ENCODE measurements around the gene DEPDC4. TPM values are rescaled to one million over a fixed set of nuclear protein-coding genes. Genes with fewer than 3 reads are reported as not detected.
A peak's percentile ranks its signal among the peaks of the same experiment; 100 is the strongest.
"Not testable (repeated sequence)": the region's sequence is repeated elsewhere in the genome, so short reads cannot be mapped to it uniquely, and the experiment has no call there.

The DEPDC4 gene
- total RNA-seq, 3 donors from 2014 or later (not counting 1 experiment from before 2014, with no cell fraction given), result 0.16 TPM; not detected in 2

GRCh38 chr12:100265732-100266584, 921 bp downstream of the DEPDC4 start:
- Mint-ChIP-seq H3K27ac (peak overlapping the region; percentile 96 to 97), H3K27me3 (ENCODE audit: low read depth in 2 of 2) (no peaks in the 10 kb centered on the region), H3K36me3 (no peaks in the 10 kb centered on the region), H3K4me3 (peak overlapping the region; percentile 99), H3K9me3 (no peaks in the 10 kb centered on the region), H3K4me1 (peaks cover 19 to 38% of the 10 kb centered on the region in 2 donors)
- Histone ChIP-seq H3K27me3 (ENCODE audit: control insufficient read depth, insufficient read depth, low read length) (no peaks in the 10 kb centered on the region), H3K4me1 (ENCODE audit: control insufficient read depth, insufficient read depth, low read length) (peaks cover 12% of the 10 kb centered on the region), H3K36me3 (ENCODE audit: control insufficient read depth, insufficient read depth, low read length) (no peaks in the 10 kb centered on the region), H3K27ac (ENCODE audit: low read length) (peak overlapping the region; percentile 97), H3K9me3 (ENCODE audit: control insufficient read depth, insufficient read depth, low read length) (no peaks in the 10 kb centered on the region), H3K4me3 (ENCODE audit: low read length) (peak overlapping the region; percentile 94)
- no peak for DNase-seq
- 72% methylated on average over 5 of the region's 11 CpGs for WGBS (ENCODE audit: insufficient coverage)
- TF ChIP-seq CTCF (IDR thresholded peaks at IDR 0.05), result no peak
- intact Hi-C loops (cut with micrococcal nuclease), result no loop called here
- no peak for ATAC-seq

GRCh38 chr12:100265107-100265506, 1.8 kb downstream of the DEPDC4 start:
- WGBS (ENCODE audit: insufficient coverage), result 95% methylated on average over 5 of the region's 5 CpGs
- ATAC-seq; H3K4me3 Mint-ChIP-seq; H3K27me3 ChIP-seq (ENCODE audit: control insufficient read depth, insufficient read depth, low read length); H3K27ac ChIP-seq (ENCODE audit: low read length); H3K4me3 ChIP-seq (ENCODE audit: low read length); intact Hi-C loops (cut with micrococcal nuclease); H3K27ac Mint-ChIP-seq; H3K9me3 Mint-ChIP-seq; H3K36me3 ChIP-seq (ENCODE audit: control insufficient read depth, insufficient read depth, low read length); H3K36me3 Mint-ChIP-seq; DNase-seq; H3K9me3 ChIP-seq (ENCODE audit: control insufficient read depth, insufficient read depth, low read length); H3K27me3 Mint-ChIP-seq (ENCODE audit: low read depth in 2 of 2): not testable (repeated sequence)
- peaks cover 12% of the 10 kb centered on the region for H3K4me1 ChIP-seq (ENCODE audit: control insufficient read depth, insufficient read depth, low read length)
- peaks cover 19 to 34% of the 10 kb centered on the region in 2 donors for H3K4me1 Mint-ChIP-seq

DNA sequence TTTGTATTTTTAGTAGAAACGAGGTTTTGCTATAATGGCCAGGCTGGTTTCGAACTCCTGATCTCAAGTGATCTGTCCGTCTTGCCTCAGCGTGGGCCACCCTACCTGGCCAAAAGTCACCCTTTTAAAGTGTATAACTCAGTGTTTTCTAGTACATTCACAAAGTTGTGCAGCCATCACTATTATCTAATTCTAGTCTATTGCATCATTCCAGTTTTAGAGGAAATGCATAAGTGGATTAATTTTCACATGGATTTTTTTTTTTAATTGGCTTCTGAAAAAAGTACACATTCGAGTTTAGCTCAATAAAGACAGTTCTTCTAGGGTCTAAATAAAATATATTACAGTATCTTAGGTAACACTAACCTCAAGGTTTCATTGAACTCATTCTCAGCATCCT, 3.7 kb downstream of the DEPDC4 start:
- TF ChIP-seq CTCF (IDR thresholded peaks at IDR 0.05), result no peak
- no peaks in the 10 kb centered on the region for H3K27me3 ChIP-seq (ENCODE audit: control insufficient read depth, insufficient read depth, low read length)
- no peak overlapping the region for H3K4me3 ChIP-seq (ENCODE audit: low read length)
- ATAC-seq, result no peak
- Mint-ChIP-seq H3K4me1 (peaks cover 3 to 18% of the 10 kb centered on the region in 2 donors), H3K4me3 (no peak overlapping the region), H3K27me3 (ENCODE audit: low read depth in 2 of 2) (no peaks in the 10 kb centered on the region), H3K36me3 (no peaks in the 10 kb centered on the region), H3K9me3 (no peaks in the 10 kb centered on the region), H3K27ac (no peak overlapping the region)
- H3K9me3 ChIP-seq (ENCODE audit: control insufficient read depth, insufficient read depth, low read length), result no peaks in the 10 kb centered on the region
- H3K4me1 ChIP-seq (ENCODE audit: control insufficient read depth, insufficient read depth, low read length), result peaks cover 12% of the 10 kb centered on the region
- no peak for DNase-seq
- intact Hi-C loops (cut with micrococcal nuclease), result no loop called here
- 96% methylated on average over 4 of the region's 5 CpGs for WGBS (ENCODE audit: insufficient coverage)
- no peaks in the 10 kb centered on the region for H3K36me3 ChIP-seq (ENCODE audit: control insufficient read depth, insufficient read depth, low read length)
- H3K27ac ChIP-seq (ENCODE audit: low read length), result no peak overlapping the region

DNA sequence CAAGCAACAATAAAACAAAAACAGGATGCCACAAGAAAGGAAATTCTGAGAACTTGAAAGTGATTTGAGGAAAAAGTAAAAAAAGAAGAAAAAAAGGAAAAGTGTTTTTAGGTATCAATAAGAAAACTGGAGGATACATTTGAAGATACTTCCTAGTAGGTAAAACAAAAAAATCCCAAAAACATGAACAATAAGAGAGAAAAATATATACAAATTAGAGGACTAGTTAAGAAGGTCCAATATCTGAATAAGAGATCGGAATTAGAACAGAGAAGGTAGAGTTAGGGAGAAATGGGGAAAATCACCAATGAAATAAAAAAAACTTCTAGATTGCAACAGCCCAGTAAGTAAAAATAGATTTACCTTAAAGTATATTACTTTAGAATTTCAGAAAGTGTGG, 8.8 kb downstream of the DEPDC4 start:
- no peak for TF ChIP-seq CTCF (IDR thresholded peaks at IDR 0.05)
- no peaks in the 10 kb centered on the region for H3K36me3 Mint-ChIP-seq
- no peaks in the 10 kb centered on the region for H3K9me3 Mint-ChIP-seq
- Histone ChIP-seq H3K36me3 (ENCODE audit: control insufficient read depth, insufficient read depth, low read length) (no peaks in the 10 kb centered on the region), H3K9me3 (ENCODE audit: control insufficient read depth, insufficient read depth, low read length) (no peaks in the 10 kb centered on the region), H3K4me1 (ENCODE audit: control insufficient read depth, insufficient read depth, low read length) (no peaks in the 10 kb centered on the region), H3K4me3 (ENCODE audit: low read length) (no peak overlapping the region), H3K27ac (ENCODE audit: low read length) (no peak overlapping the region), H3K27me3 (ENCODE audit: control insufficient read depth, insufficient read depth, low read length) (no peaks in the 10 kb centered on the region)
- DNase-seq (no peak), ATAC-seq (no peak)
- H3K27me3 Mint-ChIP-seq (ENCODE audit: low read depth in 2 of 2), result no peaks in the 10 kb centered on the region
- intact Hi-C loops (cut with micrococcal nuclease), result no loop called here
- no peak overlapping the region for H3K4me3 Mint-ChIP-seq
- no peaks in the 10 kb centered on the region for H3K4me1 Mint-ChIP-seq
- H3K27ac Mint-ChIP-seq, result no peak overlapping the region
- no CpG with 5 or more reads among the region's 1 CpG for WGBS (ENCODE audit: insufficient coverage)

All from natural killer cell (primary cell).